ENCODE results near the gene PIK3CD.

PIK3CD gene

DNA sequence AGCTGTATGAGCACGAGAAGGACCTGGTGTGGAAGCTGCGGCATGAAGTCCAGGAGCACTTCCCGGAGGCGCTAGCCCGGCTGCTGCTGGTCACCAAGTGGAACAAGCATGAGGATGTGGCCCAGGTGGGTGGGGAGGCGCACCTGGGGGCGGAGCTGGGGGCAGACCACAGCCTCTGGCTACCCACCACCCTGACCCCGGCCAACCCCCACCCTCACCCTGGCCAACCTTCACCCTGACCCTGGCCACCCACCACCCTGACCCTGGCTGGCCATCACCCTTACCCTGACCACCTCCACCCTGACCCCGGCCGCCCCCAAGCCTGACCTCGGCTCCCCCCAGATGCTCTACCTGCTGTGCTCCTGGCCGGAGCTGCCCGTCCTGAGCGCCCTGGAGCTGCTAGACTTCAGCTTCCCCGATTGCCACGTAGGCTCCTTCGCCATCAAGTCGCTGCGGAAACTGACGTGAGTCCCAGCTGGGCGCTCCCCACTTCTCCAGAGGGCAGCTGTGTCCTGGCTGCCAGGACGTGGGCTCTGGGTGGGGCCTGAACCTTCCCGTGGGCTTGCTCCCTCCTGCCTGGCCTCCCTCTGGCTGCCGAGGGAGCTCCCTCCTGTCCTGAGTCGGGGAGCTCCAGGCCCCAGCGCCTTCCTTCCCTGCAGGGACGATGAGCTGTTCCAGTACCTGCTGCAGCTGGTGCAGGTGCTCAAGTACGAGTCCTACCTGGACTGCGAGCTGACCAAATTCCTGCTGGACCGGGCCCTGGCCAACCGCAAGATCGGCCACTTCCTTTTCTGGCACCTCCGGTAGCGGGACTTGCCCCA, 69.5 kb downstream of the PIK3CD start:
- peak overlapping the region; percentile 7 for H3K14ac ChIP-seq (ENCODE audit: low read length)
- no peaks in the 10 kb centered on the region for H3K36me3 ChIP-seq (ENCODE audit: control insufficient read depth in 1 of 2, insufficient read depth in 2 of 2, low read length in 2 of 2)
- H2AFZ ChIP-seq (ENCODE audit: insufficient read depth, low read length, poor library complexity) = no peak overlapping the region
- no CpG with 5 or more reads among the region's 34 CpGs for WGBS (ENCODE audit: extremely low coverage, insufficient coverage, insufficient read length)
- no peaks in the 10 kb centered on the region for H3K79me1 ChIP-seq (ENCODE audit: low read length)
- peaks cover 12% of the 10 kb centered on the region for H3K9me3 ChIP-seq (ENCODE audit: insufficient read depth, low read depth, low read length)
- no peak overlapping the region for H3K9ac ChIP-seq (ENCODE audit: low read length)
- H2AK5ac ChIP-seq (ENCODE audit: low read length) = no peak overlapping the region
- no peak overlapping the region for H2BK120ac ChIP-seq (ENCODE audit: insufficient read depth, low read length, poor library complexity)
- no peak overlapping the region for H4K12ac ChIP-seq (ENCODE audit: low read depth, low read length)
- no peak for DNase-seq
- no peak overlapping the region for H3K4me2 ChIP-seq (ENCODE audit: low read length)
- H3K4me1 ChIP-seq (ENCODE audit: control insufficient read depth in 1 of 2, insufficient read depth in 2 of 2, low read length in 2 of 2) = peaks cover 11 to 13% of the 10 kb centered on the region in 2 experiments
- H3K4me3 ChIP-seq (ENCODE audit: low read depth, low read length) = no peak overlapping the region
- H3K4ac ChIP-seq (ENCODE audit: low read depth, low read length) = no peak overlapping the region
- H3K23ac ChIP-seq (ENCODE audit: low read length) = no peak overlapping the region
- no peak overlapping the region for H4K91ac ChIP-seq (ENCODE audit: low read depth, low read length)
- H3K27ac ChIP-seq (ENCODE audit: low read depth, low read length) = no peak overlapping the region
- no peaks in the 10 kb centered on the region for H3K27me3 ChIP-seq (ENCODE audit: insufficient read depth, low read length)
- no peaks in the 10 kb centered on the region for H3K79me2 ChIP-seq (ENCODE audit: control insufficient read depth, insufficient read depth, low read length, poor library complexity)
- no peak overlapping the region for H2BK5ac ChIP-seq (ENCODE audit: low read depth, low read length, poor library complexity)
- no peak overlapping the region for H4K8ac ChIP-seq (ENCODE audit: low read depth, low read length)
- H2BK12ac ChIP-seq (ENCODE audit: low read length) = no peak overlapping the region
- no peak overlapping the region for H3K18ac ChIP-seq (ENCODE audit: low read length)

DNA sequence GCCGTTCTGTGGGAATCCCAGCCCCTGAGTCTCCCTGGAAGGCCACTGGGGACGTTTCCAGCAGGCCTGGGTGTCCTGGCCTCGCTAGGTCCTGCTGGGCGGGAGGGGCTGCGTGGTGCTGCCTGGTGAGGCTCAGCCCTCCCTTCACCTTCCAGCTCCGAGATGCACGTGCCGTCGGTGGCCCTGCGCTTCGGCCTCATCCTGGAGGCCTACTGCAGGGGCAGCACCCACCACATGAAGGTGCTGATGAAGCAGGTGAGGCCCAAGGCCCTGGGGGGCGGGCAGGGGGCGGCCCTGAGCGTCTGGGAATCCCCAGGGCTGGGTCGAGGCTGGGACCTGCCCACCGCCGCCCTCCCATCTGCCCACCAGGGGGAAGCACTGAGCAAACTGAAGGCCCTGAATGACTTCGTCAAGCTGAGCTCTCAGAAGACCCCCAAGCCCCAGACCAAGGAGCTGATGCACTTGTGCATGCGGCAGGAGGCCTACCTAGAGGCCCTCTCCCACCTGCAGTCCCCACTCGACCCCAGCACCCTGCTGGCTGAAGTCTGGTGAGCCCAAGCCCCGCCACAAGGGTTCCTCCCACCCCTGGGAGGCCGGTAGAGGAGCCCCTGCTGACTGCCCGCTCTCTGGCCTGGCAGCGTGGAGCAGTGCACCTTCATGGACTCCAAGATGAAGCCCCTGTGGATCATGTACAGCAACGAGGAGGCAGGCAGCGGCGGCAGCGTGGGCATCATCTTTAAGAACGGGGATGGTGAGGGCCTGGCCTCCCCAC, 70.3 kb downstream of the PIK3CD start:
- Histone ChIP-seq H3K4ac (ENCODE audit: low read depth, low read length) (no peak overlapping the region), H3K14ac (ENCODE audit: low read length) (no peak overlapping the region), H3K36me3 (ENCODE audit: control insufficient read depth in 1 of 2, insufficient read depth in 2 of 2, low read length in 2 of 2) (no peaks in the 10 kb centered on the region), H3K27me3 (ENCODE audit: insufficient read depth, low read length) (no peaks in the 10 kb centered on the region), H3K4me2 (ENCODE audit: low read length) (no peak overlapping the region), H2BK12ac (ENCODE audit: low read length) (no peak overlapping the region), H2AFZ (ENCODE audit: insufficient read depth, low read length, poor library complexity) (no peak overlapping the region), H3K23ac (ENCODE audit: low read length) (no peak overlapping the region), H3K27ac (ENCODE audit: low read depth, low read length) (no peak overlapping the region), H2BK120ac (ENCODE audit: insufficient read depth, low read length, poor library complexity) (no peak overlapping the region), H3K79me1 (ENCODE audit: low read length) (no peaks in the 10 kb centered on the region), H2AK5ac (ENCODE audit: low read length) (no peak overlapping the region), H3K18ac (ENCODE audit: low read length) (no peak overlapping the region), H3K79me2 (ENCODE audit: control insufficient read depth, insufficient read depth, low read length, poor library complexity) (no peaks in the 10 kb centered on the region), H3K4me1 (ENCODE audit: control insufficient read depth in 1 of 2, insufficient read depth in 2 of 2, low read length in 2 of 2) (peaks cover 11 to 13% of the 10 kb centered on the region in 2 experiments), H4K91ac (ENCODE audit: low read depth, low read length) (no peak overlapping the region), H3K9ac (ENCODE audit: low read length) (no peak overlapping the region), H2BK5ac (ENCODE audit: low read depth, low read length, poor library complexity) (no peak overlapping the region), H4K12ac (ENCODE audit: low read depth, low read length) (no peak overlapping the region), H3K4me3 (ENCODE audit: low read depth, low read length) (no peak overlapping the region), H3K9me3 (ENCODE audit: insufficient read depth, low read depth, low read length) (peaks cover 12% of the 10 kb centered on the region), H4K8ac (ENCODE audit: low read depth, low read length) (no peak overlapping the region)
- peak in 1 of 2 donors; percentile 43 for DNase-seq
- no CpG with 5 or more reads among the region's 29 CpGs for WGBS (ENCODE audit: extremely low coverage, insufficient coverage, insufficient read length)

DNA sequence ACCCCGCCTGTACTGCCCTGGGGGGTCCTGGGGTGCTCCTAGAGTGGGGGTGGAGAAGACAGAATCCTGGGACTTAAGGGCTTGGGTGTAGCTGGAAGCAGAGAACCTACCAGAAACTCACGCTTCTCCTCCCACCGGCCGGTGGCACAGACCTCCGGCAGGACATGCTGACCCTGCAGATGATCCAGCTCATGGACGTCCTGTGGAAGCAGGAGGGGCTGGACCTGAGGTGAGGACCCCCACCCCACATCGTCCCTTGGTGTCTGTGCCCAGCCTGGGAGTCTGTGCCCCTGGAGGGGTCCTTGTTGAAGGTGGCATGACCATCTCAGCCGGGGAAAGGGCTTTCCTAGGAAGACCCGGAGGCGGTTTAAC, 70.8 kb downstream of the PIK3CD start:
- Histone ChIP-seq H3K4ac (ENCODE audit: low read depth, low read length) (no peak overlapping the region), H2AFZ (ENCODE audit: insufficient read depth, low read length, poor library complexity) (no peak overlapping the region), H4K91ac (ENCODE audit: low read depth, low read length) (no peak overlapping the region), H3K4me3 (ENCODE audit: low read depth, low read length) (no peak overlapping the region), H3K18ac (ENCODE audit: low read length) (no peak overlapping the region), H3K79me1 (ENCODE audit: low read length) (no peaks in the 10 kb centered on the region), H2BK120ac (ENCODE audit: insufficient read depth, low read length, poor library complexity) (no peak overlapping the region), H3K9ac (ENCODE audit: low read length) (no peak overlapping the region), H3K4me1 (ENCODE audit: control insufficient read depth in 1 of 2, insufficient read depth in 2 of 2, low read length in 2 of 2) (peaks cover 9 to 12% of the 10 kb centered on the region in 2 experiments), H3K27me3 (ENCODE audit: insufficient read depth, low read length) (no peaks in the 10 kb centered on the region), H3K4me2 (ENCODE audit: low read length) (no peak overlapping the region), H3K36me3 (ENCODE audit: control insufficient read depth in 1 of 2, insufficient read depth in 2 of 2, low read length in 2 of 2) (no peaks in the 10 kb centered on the region), H3K79me2 (ENCODE audit: control insufficient read depth, insufficient read depth, low read length, poor library complexity) (no peaks in the 10 kb centered on the region), H2BK12ac (ENCODE audit: low read length) (no peak overlapping the region), H2AK5ac (ENCODE audit: low read length) (no peak overlapping the region), H3K27ac (ENCODE audit: low read depth, low read length) (no peak overlapping the region), H3K23ac (ENCODE audit: low read length) (no peak overlapping the region), H2BK5ac (ENCODE audit: low read depth, low read length, poor library complexity) (no peak overlapping the region), H3K9me3 (ENCODE audit: insufficient read depth, low read depth, low read length) (peaks cover 12% of the 10 kb centered on the region), H4K12ac (ENCODE audit: low read depth, low read length) (no peak overlapping the region), H4K8ac (ENCODE audit: low read depth, low read length) (no peak overlapping the region), H3K14ac (ENCODE audit: low read length) (no peak overlapping the region)
- WGBS (ENCODE audit: extremely low coverage, insufficient coverage, insufficient read length) = no CpG with 5 or more reads among the region's 10 CpGs
- no peak for DNase-seq

DNA sequence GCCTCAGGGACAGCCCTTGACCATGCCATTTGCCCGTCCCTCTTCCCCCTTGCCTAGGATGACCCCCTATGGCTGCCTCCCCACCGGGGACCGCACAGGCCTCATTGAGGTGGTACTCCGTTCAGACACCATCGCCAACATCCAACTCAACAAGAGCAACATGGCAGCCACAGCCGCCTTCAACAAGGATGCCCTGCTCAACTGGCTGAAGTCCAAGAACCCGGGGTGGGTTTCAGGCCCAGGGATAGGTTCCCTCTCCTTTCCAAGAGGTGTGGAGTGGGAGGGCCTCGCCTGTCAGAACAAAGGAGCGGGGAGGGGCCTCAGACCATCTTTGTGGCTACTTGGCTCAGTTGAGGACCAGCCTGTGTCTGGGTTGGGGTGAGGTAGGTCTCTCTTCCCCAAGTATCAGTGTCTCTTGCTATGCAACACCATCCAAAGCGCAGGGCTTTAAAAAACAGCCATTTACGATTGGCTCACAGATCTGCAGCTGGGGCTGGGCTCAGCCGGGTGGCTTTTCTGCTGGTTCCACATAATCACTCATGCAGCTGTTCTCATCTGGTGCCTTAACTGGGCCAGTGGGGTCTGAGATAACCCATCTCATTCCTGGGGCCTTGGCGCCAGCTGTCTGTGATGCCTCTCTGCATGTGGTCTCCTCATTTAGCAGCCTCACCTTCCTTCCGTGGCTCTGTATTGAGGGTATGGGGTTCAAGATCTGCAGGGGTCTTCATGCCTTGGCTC, 71.7 kb downstream of the PIK3CD start:
- Histone ChIP-seq H4K91ac (ENCODE audit: low read depth, low read length) (no peak overlapping the region), H3K14ac (ENCODE audit: low read length) (no peak overlapping the region), H3K36me3 (ENCODE audit: control insufficient read depth in 1 of 2, insufficient read depth in 2 of 2, low read length in 2 of 2) (peaks cover 1 to 2% of the 10 kb centered on the region in 2 experiments), H3K79me1 (ENCODE audit: low read length) (no peaks in the 10 kb centered on the region), H3K27ac (ENCODE audit: low read depth, low read length) (no peak overlapping the region), H2BK120ac (ENCODE audit: insufficient read depth, low read length, poor library complexity) (no peak overlapping the region), H3K4ac (ENCODE audit: low read depth, low read length) (no peak overlapping the region), H3K4me1 (ENCODE audit: control insufficient read depth in 1 of 2, insufficient read depth in 2 of 2, low read length in 2 of 2) (peaks cover 4 to 5% of the 10 kb centered on the region in 2 experiments), H3K79me2 (ENCODE audit: control insufficient read depth, insufficient read depth, low read length, poor library complexity) (no peaks in the 10 kb centered on the region), H2AFZ (ENCODE audit: insufficient read depth, low read length, poor library complexity) (no peak overlapping the region), H3K9me3 (ENCODE audit: insufficient read depth, low read depth, low read length) (peaks cover 12% of the 10 kb centered on the region), H3K18ac (ENCODE audit: low read length) (no peak overlapping the region), H2BK5ac (ENCODE audit: low read depth, low read length, poor library complexity) (no peak overlapping the region), H3K27me3 (ENCODE audit: insufficient read depth, low read length) (no peaks in the 10 kb centered on the region), H3K4me2 (ENCODE audit: low read length) (no peak overlapping the region), H4K8ac (ENCODE audit: low read depth, low read length) (no peak overlapping the region), H3K4me3 (ENCODE audit: low read depth, low read length) (no peak overlapping the region), H4K12ac (ENCODE audit: low read depth, low read length) (no peak overlapping the region), H3K9ac (ENCODE audit: low read length) (no peak overlapping the region), H2AK5ac (ENCODE audit: low read length) (no peak overlapping the region), H2BK12ac (ENCODE audit: low read length) (no peak overlapping the region), H3K23ac (ENCODE audit: low read length) (no peak overlapping the region)
- no CpG with 5 or more reads among the region's 14 CpGs for WGBS (ENCODE audit: extremely low coverage, insufficient coverage, insufficient read length)
- no peak for DNase-seq
